Lower leg skin (tissue), 3 donors: ENCODE results near the gene ASB1.

ENCODE experiments used
- POLR2A ChIP-seq, 2 donors: fragments of 450-650 bp; IDR thresholded peaks; one replicate each; pipeline ENCODE4 v1.6.1; 2016 to 2017; ENCODE audit warnings: antibody characterized with exemption in 2 of 2, mild to moderate bottlenecking in 1 of 2, moderate library complexity in 1 of 2
- TF ChIP-seq, protein P1 (sequence below), 3 donors: fragments of 450-650 bp; IDR thresholded peaks; one replicate each; pipeline ENCODE4 v1.5.1; 2016; ENCODE audit warnings: antibody characterized with exemption in 3 of 3, mild to moderate bottlenecking in 3 of 3, moderate library complexity in 2 of 3

DNA sequence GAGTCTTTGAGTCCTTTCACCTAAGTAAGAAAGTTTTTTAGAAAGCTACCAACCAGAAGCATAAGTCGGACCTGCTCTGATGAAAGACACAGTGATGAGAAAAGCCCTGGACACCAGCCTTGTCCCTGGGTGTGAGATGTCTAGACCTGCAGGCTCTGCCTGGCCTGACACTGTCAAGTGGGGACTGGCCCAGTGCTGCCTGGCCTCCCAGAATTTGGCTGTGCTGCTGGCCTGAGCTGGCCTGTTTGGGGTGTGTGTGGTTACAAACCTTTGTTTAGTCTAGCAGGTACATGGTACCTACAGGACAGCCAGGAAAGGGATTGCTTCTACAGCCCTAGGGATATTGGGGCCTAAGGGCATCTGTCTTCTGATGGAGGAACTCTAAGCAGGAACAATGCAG lies 48.3 kb downstream of the ASB1 start:
- TF ChIP-seq, protein P1, sequence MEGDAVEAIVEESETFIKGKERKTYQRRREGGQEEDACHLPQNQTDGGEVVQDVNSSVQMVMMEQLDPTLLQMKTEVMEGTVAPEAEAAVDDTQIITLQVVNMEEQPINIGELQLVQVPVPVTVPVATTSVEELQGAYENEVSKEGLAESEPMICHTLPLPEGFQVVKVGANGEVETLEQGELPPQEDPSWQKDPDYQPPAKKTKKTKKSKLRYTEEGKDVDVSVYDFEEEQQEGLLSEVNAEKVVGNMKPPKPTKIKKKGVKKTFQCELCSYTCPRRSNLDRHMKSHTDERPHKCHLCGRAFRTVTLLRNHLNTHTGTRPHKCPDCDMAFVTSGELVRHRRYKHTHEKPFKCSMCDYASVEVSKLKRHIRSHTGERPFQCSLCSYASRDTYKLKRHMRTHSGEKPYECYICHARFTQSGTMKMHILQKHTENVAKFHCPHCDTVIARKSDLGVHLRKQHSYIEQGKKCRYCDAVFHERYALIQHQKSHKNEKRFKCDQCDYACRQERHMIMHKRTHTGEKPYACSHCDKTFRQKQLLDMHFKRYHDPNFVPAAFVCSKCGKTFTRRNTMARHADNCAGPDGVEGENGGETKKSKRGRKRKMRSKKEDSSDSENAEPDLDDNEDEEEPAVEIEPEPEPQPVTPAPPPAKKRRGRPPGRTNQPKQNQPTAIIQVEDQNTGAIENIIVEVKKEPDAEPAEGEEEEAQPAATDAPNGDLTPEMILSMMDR (IDR thresholded peaks at IDR 0.05): no peak
- TF ChIP-seq POLR2A (IDR thresholded peaks at IDR 0.05): no peak
